Measurements from ENCODE around the gene CDK7. TPM values are rescaled to one million over a fixed set of nuclear protein-coding genes. Genes with fewer than 3 reads are reported as not detected.
A peak's percentile ranks its signal among the peaks of the same experiment; 100 is the strongest.

Gene CDK7
- total and polyA plus RNA-seq, 2 experiments from 2014 or later = 27.8 to 87.5 TPM

DNA sequence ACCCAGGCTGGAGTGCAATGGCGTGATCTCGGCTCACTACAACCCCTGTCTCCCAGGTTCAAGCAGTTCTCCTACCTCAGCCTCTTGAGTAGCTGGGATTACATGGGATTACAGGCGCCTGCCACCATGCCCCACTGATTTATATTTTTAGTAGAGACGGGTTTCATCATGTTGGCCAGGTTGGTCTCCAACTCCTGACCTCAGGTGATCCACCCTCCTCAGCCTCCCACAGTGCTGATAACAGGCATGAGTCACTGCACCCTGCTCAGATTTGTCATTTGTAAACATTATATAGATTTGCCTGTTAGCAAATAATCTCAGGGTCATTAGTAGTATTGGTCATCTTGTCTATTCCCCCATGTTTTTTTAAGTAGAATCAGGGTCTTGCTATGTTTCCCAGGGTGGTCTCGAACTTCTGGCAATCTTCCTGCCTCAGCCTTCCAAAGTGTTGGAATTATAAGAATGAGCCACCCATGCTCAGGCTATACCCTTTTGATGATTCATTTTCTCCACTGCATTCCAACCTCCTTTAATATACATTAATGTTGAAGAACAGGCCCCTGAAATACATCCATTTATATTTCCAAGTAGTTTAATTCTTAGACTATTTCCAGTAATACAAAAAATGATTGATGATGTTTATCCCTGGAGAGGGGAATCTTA, 28.0 kb upstream of the CDK7 start:
- Histone ChIP-seq H3K9me3 (ENCODE audit: low read depth) (no peaks in the 10 kb centered on the region), H3K27me3 (no peaks in the 10 kb centered on the region), H3K27ac (no peak overlapping the region), H3K4me3 (no peak overlapping the region), H3K36me3 (no peaks in the 10 kb centered on the region), H3K4me1 (ENCODE audit: low read depth) (no peaks in the 10 kb centered on the region)
- peak in 1 of 2 donors; percentile 12 for DNase-seq (ENCODE audit: low read depth in 1 of 2, low spot score in 1 of 2)
- TF ChIP-seq, protein P1, sequence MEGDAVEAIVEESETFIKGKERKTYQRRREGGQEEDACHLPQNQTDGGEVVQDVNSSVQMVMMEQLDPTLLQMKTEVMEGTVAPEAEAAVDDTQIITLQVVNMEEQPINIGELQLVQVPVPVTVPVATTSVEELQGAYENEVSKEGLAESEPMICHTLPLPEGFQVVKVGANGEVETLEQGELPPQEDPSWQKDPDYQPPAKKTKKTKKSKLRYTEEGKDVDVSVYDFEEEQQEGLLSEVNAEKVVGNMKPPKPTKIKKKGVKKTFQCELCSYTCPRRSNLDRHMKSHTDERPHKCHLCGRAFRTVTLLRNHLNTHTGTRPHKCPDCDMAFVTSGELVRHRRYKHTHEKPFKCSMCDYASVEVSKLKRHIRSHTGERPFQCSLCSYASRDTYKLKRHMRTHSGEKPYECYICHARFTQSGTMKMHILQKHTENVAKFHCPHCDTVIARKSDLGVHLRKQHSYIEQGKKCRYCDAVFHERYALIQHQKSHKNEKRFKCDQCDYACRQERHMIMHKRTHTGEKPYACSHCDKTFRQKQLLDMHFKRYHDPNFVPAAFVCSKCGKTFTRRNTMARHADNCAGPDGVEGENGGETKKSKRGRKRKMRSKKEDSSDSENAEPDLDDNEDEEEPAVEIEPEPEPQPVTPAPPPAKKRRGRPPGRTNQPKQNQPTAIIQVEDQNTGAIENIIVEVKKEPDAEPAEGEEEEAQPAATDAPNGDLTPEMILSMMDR (IDR thresholded peaks at IDR 0.05; ENCODE audit: low read depth, low read length) = no peak

DNA sequence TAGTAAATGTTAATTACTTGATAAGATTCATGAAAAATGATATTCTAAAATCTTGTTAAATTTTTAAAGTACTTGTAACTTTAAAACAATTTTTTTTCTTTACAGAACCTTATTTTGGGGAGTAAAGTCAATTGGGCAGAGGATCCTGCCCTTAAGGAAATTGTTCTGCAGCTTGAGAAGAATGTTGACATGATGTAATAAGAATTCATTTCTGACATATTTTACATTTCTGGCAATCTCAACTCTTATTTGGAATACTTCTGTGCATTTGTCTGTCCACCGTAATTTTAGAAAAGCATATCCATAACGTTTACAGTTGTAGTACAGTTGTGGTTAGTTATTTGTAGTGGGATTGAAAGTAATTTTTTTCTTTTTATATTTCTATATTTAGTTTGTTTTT, 25.1 kb upstream of the CDK7 start:
- Histone ChIP-seq H3K4me1 (ENCODE audit: low read depth) (no peaks in the 10 kb centered on the region), H3K27me3 (no peaks in the 10 kb centered on the region), H3K9me3 (ENCODE audit: low read depth) (no peaks in the 10 kb centered on the region), H3K27ac (no peak overlapping the region), H3K4me3 (no peak overlapping the region), H3K36me3 (no peaks in the 10 kb centered on the region)
- no peak for DNase-seq (ENCODE audit: low read depth in 1 of 2, low spot score in 1 of 2)
- TF ChIP-seq, protein P1 (IDR thresholded peaks at IDR 0.05; ENCODE audit: low read depth, low read length) = no peak

DNA sequence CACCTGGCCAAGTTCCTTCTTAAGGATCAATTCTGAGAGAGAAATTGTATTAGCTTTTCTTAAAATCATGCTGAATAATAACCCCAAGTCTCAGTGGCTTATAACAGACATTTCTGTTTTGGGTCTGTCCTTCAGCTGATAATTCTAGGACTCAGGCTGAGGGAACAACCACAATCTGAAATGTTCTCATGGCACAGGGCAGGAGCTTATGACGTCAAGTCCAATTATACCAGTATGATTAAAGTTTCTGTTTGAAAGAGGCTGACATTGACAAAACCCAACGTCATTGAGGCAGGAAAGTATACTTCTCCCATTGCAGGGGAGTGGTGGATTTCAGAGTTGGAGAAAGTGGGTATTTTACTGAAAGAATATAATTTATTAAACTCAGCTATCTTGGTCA, 23.5 kb upstream of the CDK7 start:
- Histone ChIP-seq H3K9me3 (ENCODE audit: low read depth) (no peaks in the 10 kb centered on the region), H3K27ac (no peak overlapping the region), H3K36me3 (no peaks in the 10 kb centered on the region), H3K4me3 (no peak overlapping the region), H3K4me1 (ENCODE audit: low read depth) (no peaks in the 10 kb centered on the region), H3K27me3 (no peaks in the 10 kb centered on the region)
- DNase-seq (ENCODE audit: low read depth in 1 of 2, low spot score in 1 of 2) = no peak
- TF ChIP-seq, protein P1 (IDR thresholded peaks at IDR 0.05; ENCODE audit: low read depth, low read length) = no peak

DNA sequence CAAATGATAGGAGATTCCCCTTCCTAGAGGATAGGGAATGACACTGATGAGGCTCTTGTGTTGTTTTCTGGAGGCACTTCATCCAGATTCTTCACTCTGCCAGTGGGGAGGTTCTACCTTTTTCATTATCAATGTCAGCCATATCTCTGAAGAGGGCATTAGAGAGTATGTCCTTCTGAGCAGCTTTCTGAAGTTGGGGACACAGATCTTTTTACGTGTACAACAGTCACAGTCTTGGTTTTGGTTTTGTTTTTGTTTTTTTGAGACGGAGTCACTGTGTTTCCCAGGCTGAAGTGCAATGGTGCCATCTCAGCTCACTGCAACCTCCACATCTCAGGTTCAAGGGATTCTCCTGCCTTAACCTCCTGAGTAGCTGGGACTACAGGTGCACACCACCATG, 22.7 kb upstream of the CDK7 start:
- TF ChIP-seq, protein P1 (IDR thresholded peaks at IDR 0.05; ENCODE audit: low read depth, low read length) = no peak
- Histone ChIP-seq H3K9me3 (ENCODE audit: low read depth) (no peaks in the 10 kb centered on the region), H3K27me3 (no peaks in the 10 kb centered on the region), H3K27ac (no peak overlapping the region), H3K4me1 (ENCODE audit: low read depth) (no peaks in the 10 kb centered on the region), H3K36me3 (no peaks in the 10 kb centered on the region), H3K4me3 (no peak overlapping the region)
- no peak for DNase-seq (ENCODE audit: low read depth in 1 of 2, low spot score in 1 of 2)

DNA sequence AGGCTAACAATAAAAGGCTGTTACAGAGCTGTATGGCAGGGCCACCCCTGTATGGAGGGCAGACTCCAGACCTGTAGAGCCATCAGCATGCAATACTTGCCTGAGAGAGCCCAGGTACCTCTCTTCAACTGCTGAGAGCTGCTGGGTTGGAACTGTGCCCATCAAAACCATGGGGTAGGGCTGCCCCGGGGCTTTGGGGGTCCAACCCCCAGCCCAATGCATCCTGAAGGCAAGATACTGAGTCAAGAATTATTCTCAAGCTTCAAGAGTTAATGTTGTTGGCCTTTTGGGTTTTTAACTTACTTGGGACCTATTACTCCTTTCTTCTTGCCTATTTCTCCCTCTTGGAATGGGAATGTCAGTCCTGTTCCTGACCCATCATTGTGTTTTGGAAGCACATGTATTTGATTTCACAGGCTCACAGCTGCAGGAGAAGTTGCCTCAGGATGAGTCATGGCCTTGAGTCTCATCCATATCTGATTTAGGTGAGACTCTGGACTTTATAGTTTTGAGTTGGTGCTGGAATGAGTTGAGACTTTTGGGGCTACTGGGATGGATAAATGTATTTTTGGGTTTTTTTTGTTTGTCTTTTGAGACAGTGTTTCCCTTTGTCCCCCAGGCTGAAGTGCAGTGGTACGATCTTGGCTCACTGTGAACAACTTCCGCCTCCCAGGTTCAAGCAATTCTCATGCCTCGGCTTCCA, 21.0 kb upstream of the CDK7 start:
- no peak overlapping the region for H3K27ac ChIP-seq
- peak in 1 of 2 donors; percentile 55 for DNase-seq (ENCODE audit: low read depth in 1 of 2, low spot score in 1 of 2)
- H3K36me3 ChIP-seq = no peaks in the 10 kb centered on the region
- TF ChIP-seq, protein P1 (IDR thresholded peaks at IDR 0.05; ENCODE audit: low read depth, low read length) = no peak
- H3K4me1 ChIP-seq (ENCODE audit: low read depth) = peaks cover 2% of the 10 kb centered on the region
- no peaks in the 10 kb centered on the region for H3K27me3 ChIP-seq
- H3K9me3 ChIP-seq (ENCODE audit: low read depth) = no peaks in the 10 kb centered on the region
- H3K4me3 ChIP-seq = no peak overlapping the region

Data from cardiac muscle cell (in vitro differentiated cells and primary cell).